ENCODE data around the gene CFAP107.
"Not testable (repeated sequence)": the region's sequence is repeated elsewhere in the genome, so short reads cannot be mapped to it uniquely, and the experiment has no call there.

Gene CFAP107

DNA sequence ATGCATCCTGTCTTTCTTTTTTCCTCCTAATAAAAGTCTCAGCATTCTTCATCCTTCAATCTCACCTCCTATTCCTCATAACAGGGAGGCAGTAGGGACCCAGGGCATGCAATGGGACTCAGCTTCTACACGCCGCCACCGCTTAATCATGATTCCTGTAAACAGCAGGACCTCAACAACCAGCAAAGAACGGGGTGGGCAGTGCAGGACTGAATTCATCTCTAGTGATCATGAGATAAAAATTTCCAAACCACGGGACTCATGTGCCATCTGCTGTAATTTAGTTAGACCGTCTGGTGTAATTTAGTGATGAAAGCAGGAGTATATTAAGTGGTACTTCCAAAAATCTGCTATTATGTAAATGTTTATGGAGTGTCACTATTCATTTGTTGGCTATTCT lies 32.9 kb downstream of the CFAP107 start:
- DNase-seq (ENCODE audit: low read depth), result no peak

DNA sequence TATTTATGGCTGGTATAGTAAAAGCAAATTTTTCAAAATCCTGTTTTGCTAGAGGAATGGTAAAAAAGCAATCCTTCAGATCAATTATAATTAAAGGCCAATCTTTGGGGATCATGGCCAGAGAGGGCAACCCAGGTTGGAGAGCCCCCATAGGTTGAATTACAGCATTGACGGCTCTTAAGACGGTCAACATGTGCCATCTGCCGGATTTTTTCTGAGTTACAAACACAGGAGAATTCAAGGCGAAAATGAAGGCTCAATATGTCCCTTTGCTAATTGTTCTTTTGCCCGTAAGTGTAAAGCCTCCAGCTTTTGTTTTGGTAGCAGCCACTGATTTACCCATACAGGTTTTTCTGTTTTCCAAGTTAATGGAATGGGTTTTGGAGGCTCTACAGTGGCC lies 35.5 kb downstream of the CFAP107 start:
- not testable (repeated sequence) for DNase-seq (ENCODE audit: low read depth)

DNA sequence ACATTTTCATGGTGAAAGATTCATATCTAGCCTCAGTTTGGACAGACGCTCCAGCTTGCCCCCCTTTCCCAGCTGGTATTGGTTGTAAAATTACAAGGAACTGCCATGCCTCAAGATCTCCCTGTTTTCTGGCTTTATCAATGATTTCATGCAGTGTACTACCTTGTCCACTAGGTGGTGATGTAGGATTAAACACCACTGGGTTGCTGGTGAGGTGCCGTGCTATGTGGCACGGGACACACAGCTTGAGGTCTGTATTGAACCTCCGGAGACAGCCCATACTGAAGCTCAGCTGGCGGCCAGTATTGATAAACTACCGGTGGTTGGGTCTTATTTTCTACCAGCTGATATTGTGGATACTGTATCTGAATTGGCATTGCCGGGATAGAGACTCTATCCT lies 37.8 kb downstream of the CFAP107 start:
- not testable (repeated sequence) for DNase-seq (ENCODE audit: low read depth)

DNA sequence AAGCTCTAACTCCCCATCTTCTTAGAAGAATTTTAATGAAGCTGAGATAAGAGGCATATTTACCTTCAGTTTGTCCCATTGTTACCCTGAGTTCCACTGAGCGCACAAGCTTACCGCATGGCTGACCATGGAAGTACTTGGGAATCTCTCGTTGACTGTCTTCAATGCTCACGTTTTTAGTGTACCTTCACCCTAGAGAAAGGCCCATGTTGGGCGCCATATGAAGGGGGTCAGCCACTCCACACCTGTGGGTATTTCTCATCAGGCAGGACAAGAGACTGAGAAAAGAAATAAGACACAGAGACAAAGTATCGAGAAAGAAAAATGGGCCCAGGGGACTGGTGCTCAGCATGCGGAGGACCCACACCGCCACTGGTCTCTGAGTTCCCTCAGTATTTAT lies 38.7 kb downstream of the CFAP107 start:
- not testable (repeated sequence) for DNase-seq (ENCODE audit: low read depth)

DNA sequence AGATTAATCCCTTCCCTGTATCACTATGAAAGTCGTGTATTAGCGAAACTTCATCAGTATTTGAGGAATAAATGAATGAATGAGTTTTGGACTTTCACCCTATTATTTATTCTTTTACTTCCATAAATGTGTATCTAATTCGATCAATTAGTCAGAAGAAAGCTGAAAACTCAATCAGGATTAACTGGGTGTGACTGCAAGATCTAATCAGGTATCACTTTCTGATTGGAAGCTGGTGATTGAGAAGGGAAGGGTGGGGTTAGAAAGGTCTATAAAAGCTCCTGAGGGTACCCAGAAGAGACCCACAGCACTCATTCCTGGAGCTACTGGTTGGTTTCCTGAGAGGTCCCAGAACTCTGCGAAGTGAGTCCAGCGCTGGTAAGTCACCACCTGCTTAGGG lies 45.1 kb downstream of the CFAP107 start, which contains the start of gene PRAMEF1:
TSS of gene PRAMEF1 (plus strand) at position 301 of the 400 bp plus-strand sequence. CDS start 1,831 bp downstream, outside the sequence.
- not testable (repeated sequence) for DNase-seq (ENCODE audit: low read depth)

DNA sequence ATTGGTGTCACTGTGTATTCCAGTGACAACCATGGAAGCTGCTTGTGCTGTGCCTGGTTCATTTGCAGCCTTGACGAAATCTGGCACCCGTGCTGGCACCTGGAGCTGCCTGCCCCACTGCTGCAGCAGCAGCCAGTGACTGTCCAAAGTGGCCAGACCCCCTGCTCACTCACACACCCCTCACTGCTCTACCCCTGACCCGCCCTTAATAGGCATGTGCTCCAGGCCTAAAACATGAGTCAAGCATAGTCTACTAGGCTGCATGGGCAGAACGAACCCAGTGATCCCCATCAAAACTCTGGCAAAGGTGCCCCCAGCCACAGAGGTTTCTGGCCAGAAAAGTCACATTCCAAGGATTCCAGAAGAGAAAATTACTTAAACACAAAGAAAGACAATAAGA lies 52.9 kb downstream of the CFAP107 start:
- no peak for DNase-seq (ENCODE audit: low read depth)

DNA sequence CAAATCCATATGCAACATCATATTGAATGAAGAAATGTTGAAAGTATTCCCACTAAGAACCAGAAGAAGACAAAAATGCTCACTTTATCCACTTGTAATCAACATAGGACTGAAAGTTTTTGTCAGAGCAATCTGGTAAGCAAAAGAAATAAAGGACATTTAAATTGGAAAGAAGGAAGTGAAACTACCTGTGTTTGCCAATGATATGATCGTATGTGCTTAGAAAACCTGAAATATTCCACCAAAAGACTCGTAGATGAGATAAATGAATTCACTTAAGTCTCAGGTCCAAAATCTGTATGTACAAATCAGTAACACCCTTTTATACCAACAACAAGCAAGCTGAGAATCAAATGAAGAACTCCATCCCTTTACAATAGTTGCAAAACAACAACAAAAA lies 53.7 kb downstream of the CFAP107 start:
- no peak for DNase-seq (ENCODE audit: low read depth)

DNA sequence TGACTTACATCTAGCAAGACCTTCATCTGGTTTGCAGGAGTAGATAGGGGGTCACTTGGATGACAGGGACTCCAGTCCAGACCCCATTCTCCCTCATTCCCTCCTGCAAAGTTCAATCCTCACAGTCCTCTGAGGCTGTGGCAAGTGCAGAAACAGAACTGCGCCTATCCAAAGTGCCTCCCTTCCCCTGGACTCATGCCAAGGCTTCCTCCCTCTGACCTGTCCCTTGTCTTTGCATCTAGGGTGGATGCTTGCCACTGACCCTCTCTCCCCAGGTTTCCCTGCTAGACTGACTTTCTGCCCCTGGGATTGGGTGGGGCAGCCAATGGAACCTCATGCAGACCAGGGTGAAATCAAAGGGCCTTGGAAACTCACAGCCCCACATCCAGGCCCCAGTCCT lies 63.9 kb downstream of the CFAP107 start:
- DNase-seq (ENCODE audit: low read depth), result no peak

- no peak for DNase-seq (ENCODE audit: low read depth)
Measured at GRCh38 chr1:12810691-12811408, 64.8 kb downstream of the CFAP107 start.

DNA sequence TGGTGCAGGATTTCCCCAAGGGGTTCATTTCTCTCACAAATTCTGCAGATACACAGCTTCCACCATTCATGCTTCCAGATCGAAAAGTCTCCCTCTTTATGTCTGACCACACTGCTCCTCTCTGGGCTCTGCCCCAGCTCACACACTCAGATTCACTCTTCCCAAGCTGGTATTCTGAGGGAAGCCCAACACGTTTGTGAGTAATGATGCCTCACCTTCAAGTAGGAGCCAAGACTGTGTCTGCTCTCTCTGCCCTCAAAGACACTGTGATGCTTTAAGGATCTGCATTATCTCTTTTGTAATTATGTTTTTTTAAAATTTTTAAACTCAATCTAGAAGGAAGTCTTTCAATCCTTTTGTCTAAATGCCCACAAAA lies 65.4 kb downstream of the CFAP107 start:
- no peak for DNase-seq (ENCODE audit: low read depth)
